HepG2 (cell line): ENCODE data around the gene TOM1L1. TPM values are rescaled to one million over a fixed set of nuclear protein-coding genes. Genes with fewer than 3 reads are reported as not detected.
A peak's percentile ranks its signal among the peaks of the same experiment; 100 is the strongest.

ENCODE experiments used
- ATM ChIP-seq: fragments of 450-650 bp; IDR thresholded peaks from 2 replicates; pipeline ENCODE4 v1.7.1; 2017; ENCODE audit warnings: mild to moderate bottlenecking, borderline replicate concordance
- CCDC6 ChIP-seq: sonication (generic); formaldehyde crosslinking; IDR thresholded peaks from 2 replicates; pipeline ENCODE4 v1.8.1; 2022; ENCODE audit warnings: mild to moderate bottlenecking, missing genetic modification reagents, moderate library complexity
- HMG20A ChIP-seq: IDR thresholded peaks from 2 replicates; pipeline ENCODE4 v1.6.1; 2016; ENCODE audit warnings: borderline replicate concordance
- HOXA7 ChIP-seq: sonication (generic); formaldehyde crosslinking; IDR thresholded peaks from 2 replicates; pipeline ENCODE4 v1.8.1; 2022; ENCODE audit warnings: mild to moderate bottlenecking, missing genetic modification reagents, moderate library complexity
- MLXIP ChIP-seq: sonication (generic); formaldehyde crosslinking; IDR thresholded peaks from 2 replicates; pipeline ENCODE4 v1.9.0; 2021; ENCODE audit warnings: missing genetic modification reagents, borderline replicate concordance
- MZF1 ChIP-seq: sonication (generic); formaldehyde crosslinking; IDR thresholded peaks from 2 replicates; pipeline ENCODE4 v1.8.1; 2023; ENCODE audit warnings: mild to moderate bottlenecking, missing genetic modification reagents, borderline replicate concordance
- PHF5A ChIP-seq: IDR thresholded peaks from one replicate; pipeline ENCODE4 v1.6.1; 2018; ENCODE audit warnings: low read depth, missing genetic modification reagents; ENCODE audit not compliant: unreplicated experiment
- SMYD3 ChIP-seq: sonication (generic); formaldehyde crosslinking; IDR thresholded peaks from 2 replicates; pipeline ENCODE4 v1.8.1; 2023; ENCODE audit warnings: mild to moderate bottlenecking, missing genetic modification reagents
- TCF12 ChIP-seq, 2 experiments: fragments of 450-650 bp in 1 of 2; sonication (generic) in 1 of 2; formaldehyde crosslinking in 1 of 2; IDR thresholded peaks; 2 replicates each; pipeline versions ENCODE4 v1.6.1 to v1.8.0; 2017 to 2022; ENCODE audit warnings: antibody characterized with exemption in 1 of 2, mild to moderate bottlenecking in 1 of 2, missing genetic modification reagents in 1 of 2, moderate library complexity in 1 of 2
- TCF7 ChIP-seq: sonication (generic); IDR thresholded peaks from 2 replicates; pipeline ENCODE4 v1.6.1; 2016; ENCODE audit warnings: antibody characterized with exemption, low read depth
- TEF ChIP-seq: sonication (generic); formaldehyde crosslinking; IDR thresholded peaks from 2 replicates; pipeline ENCODE4 v1.5.0; 2020; ENCODE audit warnings: missing genetic modification reagents
- U2AF1 ChIP-seq: fragments of 200-400 bp; formaldehyde crosslinking; optimal IDR thresholded peaks from 2 replicates; pipeline ENCODE3; 2017; ENCODE audit warnings: mild to moderate bottlenecking, low read depth, low read length
- ZHX2 ChIP-seq, 2 experiments: sonication (generic) in 1 of 2; formaldehyde crosslinking in 1 of 2; IDR thresholded peaks; 2 replicates each; pipeline versions ENCODE4 v1.6.1 to v1.9.0; 2014 to 2022; ENCODE audit warnings: antibody characterized with exemption in 1 of 2, borderline replicate concordance in 1 of 2, inconsistent platforms in 1 of 2, low read depth in 1 of 2, missing genetic modification reagents in 1 of 2
- ZNF18 ChIP-seq: sonication (generic); formaldehyde crosslinking; IDR thresholded peaks from 2 replicates; pipeline ENCODE4 v1.8.0; 2022; ENCODE audit warnings: mild to moderate bottlenecking, missing genetic modification reagents; ENCODE audit not compliant: insufficient replicate concordance
- ZSCAN30 ChIP-seq: sonication (generic); formaldehyde crosslinking; IDR thresholded peaks from 2 replicates; pipeline ENCODE4 v1.5.0; 2020; ENCODE audit warnings: mild to moderate bottlenecking, missing genetic modification reagents
- polyA plus RNA-seq, 8 experiments: library from polyadenylated mRNA; depleted of rRNA in 3 of 8; stranded (reverse) in 7 of 8; unstranded in 1 of 8; fragments of >200 nt; fragmentation: Illumina TruSeq in 4 of 8; extraction: Trizol in 4 of 8; gene quantifications; 2 replicates each; pipeline versions ENCODE4 v1.2.1 to v1.2.3, GENCODE V29; 2011 to 2016; ENCODE audit warnings: low read depth in 4 of 8, missing spikeins in 1 of 8, mixed read lengths in 1 of 8; ENCODE audit not compliant: insufficient read depth in 1 of 8
- total RNA-seq, 5 experiments: library from RNA; depleted of rRNA; stranded (reverse); fragments of >200 nt; fragmentation: Illumina TruSeq; extraction: Trizol; gene quantifications; 2 replicates each; pipeline ENCODE4 v1.2.3, GENCODE V29; 2016; ENCODE audit warnings: low read depth in 1 of 5

The TOM1L1 gene
- total and polyA plus RNA-seq, 2 of the 13 experiments (the other 11 are each of a cell fraction or from before 2014, with no cell fraction given), result 45.3 to 51.3 TPM

- TF ChIP-seq TCF12 (IDR thresholded peaks at IDR 0.05), result no peak
- no peak for TF ChIP-seq TCF12 (CRISPR knock-in tag; IDR thresholded peaks at IDR 0.05)
- no peak for TF ChIP-seq MZF1 (CRISPR knock-in tag)
- peak; percentile 4 for TF ChIP-seq U2AF1
- no peak for TF ChIP-seq MLXIP (CRISPR knock-in tag)
- no peak for TF ChIP-seq SMYD3 (CRISPR knock-in tag)
- peak; percentile 36; the same call in 1 of the 2 replicates for TF ChIP-seq TCF7
- no peak for TF ChIP-seq ATM
- TF ChIP-seq PHF5A (CRISPR knock-in tag), result peak; percentile 18
- no peak for TF ChIP-seq ZSCAN30 (CRISPR knock-in tag)
- TF ChIP-seq HOXA7 (CRISPR knock-in tag), result no peak
- no peak for TF ChIP-seq CCDC6 (CRISPR knock-in tag)
- peak; percentile 27 for TF ChIP-seq ZNF18
- no peak for TF ChIP-seq HMG20A
- TF ChIP-seq ZHX2 (IDR thresholded peaks at IDR 0.05; ENCODE audit: low read depth), result no peak
- no peak for TF ChIP-seq ZHX2 (CRISPR knock-in tag; IDR thresholded peaks at IDR 0.05; ENCODE audit: borderline replicate concordance)
- no peak for TF ChIP-seq TEF (CRISPR knock-in tag)
Measured at GRCh38 chr17:54899721-54900456, 763 bp upstream of the TOM1L1 start (continued).
